ENCODE results near the gene TAPBPL.
"Not testable (repeated sequence)": the region's sequence is repeated elsewhere in the genome, so short reads cannot be mapped to it uniquely, and the experiment has no call there.

The TAPBPL gene

DNA sequence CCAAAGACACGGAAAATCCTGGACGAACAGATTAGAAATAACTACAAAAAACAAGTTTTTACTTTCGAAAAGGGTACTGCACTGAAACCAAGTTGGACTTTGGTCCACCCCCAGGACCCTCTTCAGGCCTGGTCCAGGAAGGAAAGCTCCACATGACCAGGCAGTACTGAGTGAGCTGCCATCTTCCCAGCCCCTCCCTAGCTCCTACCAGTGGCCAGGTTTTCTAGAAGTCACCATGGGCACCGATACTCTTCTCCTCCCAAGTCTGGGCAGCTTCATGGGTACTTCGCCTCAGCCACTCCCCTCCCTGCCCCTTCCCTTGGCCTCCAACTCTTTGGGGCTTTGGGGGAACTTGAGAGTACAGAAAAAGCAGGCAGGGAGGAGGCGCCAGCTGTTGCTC lies 12.0 kb downstream of the TAPBPL start:
- no peak for DNase-seq (ENCODE audit: low spot score)

DNA sequence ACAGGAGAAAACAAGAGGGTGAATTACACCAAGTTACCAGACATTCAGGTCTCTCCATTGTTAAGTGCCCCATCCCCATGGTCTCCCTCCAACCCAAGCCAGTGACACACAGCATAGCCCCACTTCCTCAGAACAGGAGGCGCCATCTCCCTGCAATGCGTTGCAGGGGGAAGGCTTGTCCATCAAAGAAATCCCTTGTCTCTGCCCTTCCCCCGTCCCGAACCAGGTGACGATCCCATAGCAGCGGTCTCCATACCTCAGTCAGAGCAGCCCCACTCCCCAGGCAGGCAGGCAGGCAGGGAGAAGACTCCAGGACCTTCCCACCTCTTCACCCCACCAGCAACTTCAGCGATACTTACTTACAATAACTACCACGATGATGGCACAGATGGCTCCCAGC lies 12.7 kb downstream of the TAPBPL start:
- DNase-seq (ENCODE audit: low spot score): no peak

DNA sequence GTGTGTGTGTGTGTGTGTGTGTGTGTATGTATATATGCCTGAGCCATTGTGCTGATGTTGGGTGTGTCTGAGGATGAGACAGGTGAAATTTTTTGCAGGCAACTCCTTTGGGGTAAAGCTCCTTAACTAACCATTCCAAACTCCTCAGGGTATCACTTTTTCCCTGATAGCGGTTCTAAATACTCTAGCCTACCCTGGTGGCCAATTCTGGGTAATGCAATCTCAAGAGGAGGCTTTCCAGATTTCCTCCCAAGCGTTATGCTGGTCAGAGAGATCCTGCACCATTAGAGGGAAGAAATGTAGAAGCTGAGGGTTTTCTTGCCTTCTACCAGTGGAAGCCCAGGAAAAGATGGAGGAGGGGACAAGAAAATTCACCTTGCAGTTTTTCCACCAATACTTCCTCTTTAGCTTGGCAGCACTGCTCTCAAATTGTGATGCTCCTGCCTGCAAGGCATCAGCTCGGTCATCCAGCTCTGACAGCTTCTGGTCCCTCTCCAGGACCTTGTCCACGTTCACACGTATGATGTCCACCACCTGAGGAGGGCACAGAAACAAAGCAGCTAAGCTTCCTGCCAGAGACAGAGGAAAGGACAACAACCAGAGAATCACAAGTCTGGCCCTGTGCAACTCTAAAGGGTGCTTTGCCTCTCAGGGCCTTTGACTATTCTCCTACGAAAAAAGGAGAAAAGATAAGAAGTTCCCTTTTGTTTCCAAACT lies 13.8 kb downstream of the TAPBPL start:
- peak; percentile 74 for DNase-seq (ENCODE audit: low spot score)

DNA sequence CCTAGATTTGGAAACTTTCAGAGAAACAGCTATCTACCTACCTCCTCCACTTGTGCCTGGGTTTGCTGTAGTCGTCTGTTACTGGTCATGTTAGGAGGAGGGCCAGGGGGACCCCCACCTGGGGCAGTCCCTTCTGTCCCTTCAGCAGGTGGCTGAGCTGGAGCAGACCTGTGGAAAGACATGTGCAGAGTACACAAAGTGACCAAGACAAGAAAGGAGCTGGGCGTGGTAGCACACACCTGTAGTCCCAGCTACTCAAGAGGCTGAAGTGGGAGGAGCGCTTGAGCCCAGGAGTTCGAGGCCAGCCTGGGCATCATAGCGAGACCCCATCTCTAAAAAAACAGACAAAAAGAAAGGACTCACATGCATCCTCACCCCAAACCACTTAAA lies 14.3 kb downstream of the TAPBPL start:
- DNase-seq (ENCODE audit: low spot score): no peak

DNA sequence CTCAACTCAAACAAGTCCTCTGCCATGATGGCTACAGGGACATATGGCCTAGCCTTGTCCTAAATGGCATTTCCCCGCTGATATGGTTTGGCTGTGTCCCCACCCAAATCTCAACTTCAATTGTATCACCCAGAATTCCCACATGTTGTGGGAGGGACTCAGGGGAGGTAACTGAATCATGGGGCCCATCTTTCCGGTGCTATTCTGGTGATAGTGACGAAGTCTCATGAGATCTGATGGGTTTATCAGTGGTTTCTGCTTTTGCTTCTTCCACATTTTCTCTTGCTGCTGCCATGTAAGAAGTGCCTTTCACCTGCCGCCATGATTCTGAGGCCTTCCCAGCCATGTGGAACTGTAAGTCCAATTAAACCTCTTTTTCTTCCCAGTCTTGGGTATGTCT lies 14.9 kb downstream of the TAPBPL start:
- DNase-seq (ENCODE audit: low spot score): not testable (repeated sequence)

DNA sequence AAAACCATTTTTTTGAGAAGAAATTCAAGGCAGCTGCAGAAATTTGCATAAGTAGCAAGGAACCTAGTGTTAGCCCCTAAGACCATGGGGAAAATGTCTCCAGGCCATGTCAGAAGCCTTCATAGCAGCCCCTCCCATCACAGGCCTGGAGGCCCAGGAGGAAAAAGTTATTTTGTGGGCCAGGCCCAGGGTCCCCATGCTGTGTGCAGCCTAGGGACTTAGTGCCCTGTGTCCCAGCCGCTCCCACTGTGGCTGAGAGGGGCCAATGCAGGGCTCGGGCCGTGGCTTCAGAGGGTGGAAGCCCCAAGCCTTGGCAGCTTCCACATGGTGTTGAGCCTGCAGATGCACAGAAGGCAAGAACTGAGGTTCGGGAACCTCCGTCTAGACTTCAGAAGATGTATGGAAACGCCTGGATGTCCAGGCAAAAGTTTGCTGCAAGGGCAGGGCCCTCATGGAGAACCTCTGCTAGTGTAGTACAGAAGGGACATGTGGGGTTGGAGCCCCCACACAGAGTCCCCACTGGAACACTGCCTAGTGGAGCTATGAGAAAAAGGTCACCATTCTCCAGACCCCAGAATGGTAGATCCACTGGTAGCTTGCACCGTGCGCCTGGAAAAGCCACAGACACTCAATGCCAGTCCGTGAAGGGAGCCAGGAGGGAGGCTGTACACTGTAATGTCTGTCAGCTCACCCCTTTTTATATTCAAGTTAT lies 15.9 kb downstream of the TAPBPL start:
- DNase-seq (ENCODE audit: low spot score): not testable (repeated sequence)

DNA sequence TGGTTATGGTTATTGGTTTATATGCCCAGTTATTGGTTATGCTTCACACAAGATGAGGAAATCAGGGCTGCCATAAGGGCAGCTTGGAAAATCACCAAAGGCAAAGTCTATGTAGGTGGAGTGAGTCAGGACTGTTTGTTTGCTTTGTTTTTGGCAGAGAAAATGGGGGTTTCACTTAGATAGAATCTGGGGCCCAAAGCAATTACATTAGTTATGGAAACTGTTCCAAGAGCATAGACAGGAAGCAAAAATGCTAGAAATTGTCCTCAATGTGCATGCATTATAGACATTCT lies 16.4 kb downstream of the TAPBPL start:
- DNase-seq (ENCODE audit: low spot score): no peak

- DNase-seq (ENCODE audit: low spot score): no peak
Measured at GRCh38 chr12:6469092-6469491, 17.2 kb downstream of the TAPBPL start.

- DNase-seq (ENCODE audit: low spot score): no peak
Measured at GRCh38 chr12:6469609-6470374, 17.9 kb downstream of the TAPBPL start.

DNA sequence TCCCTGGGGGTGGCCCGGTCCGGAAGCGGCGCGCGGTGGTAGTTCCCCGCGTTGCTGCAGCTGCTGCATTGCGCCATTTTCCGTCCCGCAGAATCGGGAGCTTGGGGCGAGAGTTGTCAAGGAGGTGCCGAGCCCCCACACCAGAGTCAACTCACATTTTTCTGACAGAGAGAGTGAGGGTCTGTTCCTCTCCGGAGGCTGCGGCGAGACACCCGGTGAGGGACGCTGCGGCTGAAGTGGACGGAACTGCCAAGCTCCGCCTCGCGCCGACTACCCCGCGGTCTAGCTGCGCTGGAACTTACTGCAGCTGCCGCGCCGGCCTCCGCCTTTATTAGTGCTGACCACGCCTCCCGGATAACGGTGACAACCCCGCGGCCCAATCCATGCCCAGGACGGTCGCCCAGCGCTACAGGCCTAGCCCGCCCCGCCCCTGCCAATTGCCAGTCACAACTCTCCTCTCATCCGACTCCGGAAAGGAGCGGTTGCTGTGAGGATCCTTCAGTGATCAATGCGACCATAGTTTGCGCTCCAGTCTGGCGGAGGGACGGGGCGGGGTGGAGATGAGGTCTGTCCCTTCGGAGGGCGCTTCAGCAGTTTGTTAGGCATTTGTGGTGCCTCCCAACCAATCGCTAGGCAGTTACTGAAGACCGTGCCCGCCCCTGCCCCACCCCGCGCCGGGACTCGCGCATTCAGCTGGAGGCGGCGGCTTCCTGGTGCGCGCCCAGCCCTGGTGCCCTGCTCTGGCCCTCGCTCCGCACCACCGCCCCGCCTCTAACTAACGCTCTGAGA lies 18.7 kb downstream of the TAPBPL start, which contains the start of gene VAMP1:
Gene VAMP1, minus strand, starts transcription at position 303 of the 789 bp plus-strand sequence. Its CDS starts 146 bp downstream, at position 157.
- peak; percentile 98 for DNase-seq (ENCODE audit: low spot score)

DNA sequence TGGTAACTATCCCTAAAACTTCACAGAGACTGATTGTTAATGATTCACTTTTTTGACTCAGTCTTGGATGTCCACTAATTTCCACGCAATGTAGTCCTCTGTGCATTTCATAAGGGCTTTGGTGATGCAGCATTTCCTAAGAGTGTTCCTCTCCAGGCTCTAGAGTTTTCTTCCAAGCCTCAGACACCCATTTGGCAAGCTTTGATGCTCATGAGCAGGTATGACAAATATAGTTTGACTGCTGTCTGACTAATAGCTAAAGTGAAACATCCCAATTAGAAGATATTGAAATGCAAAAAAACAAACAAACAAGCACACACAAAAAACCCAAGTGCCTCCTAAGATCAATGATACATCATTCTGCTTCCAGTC lies 20.1 kb downstream of the TAPBPL start:
- peak; percentile 69 for DNase-seq (ENCODE audit: low spot score)

DNA sequence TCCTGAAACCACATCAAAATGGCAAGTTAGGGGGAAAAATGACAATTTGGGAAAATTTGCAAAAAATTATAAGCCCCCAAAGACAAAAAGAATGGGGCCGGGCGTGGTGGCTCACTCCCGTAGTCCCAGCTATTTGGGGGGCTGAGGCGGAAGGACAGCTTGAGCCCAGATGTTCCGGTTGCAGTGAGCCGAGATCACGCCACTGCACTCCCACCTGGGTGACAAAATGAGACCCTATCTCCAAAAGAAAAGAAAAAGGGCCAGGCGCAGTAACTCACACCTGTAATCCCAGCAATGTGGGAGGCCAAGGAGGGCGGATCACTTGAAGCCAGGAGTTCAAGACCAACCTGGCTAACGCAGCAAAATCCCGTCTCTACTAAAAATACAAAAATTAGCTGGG lies 20.6 kb downstream of the TAPBPL start:
- no peak for DNase-seq (ENCODE audit: low spot score)

GRCh38 chr12:6475233-6475975 lies 23.6 kb downstream of the TAPBPL start:
- not testable (repeated sequence) for DNase-seq (ENCODE audit: low spot score)

DNA sequence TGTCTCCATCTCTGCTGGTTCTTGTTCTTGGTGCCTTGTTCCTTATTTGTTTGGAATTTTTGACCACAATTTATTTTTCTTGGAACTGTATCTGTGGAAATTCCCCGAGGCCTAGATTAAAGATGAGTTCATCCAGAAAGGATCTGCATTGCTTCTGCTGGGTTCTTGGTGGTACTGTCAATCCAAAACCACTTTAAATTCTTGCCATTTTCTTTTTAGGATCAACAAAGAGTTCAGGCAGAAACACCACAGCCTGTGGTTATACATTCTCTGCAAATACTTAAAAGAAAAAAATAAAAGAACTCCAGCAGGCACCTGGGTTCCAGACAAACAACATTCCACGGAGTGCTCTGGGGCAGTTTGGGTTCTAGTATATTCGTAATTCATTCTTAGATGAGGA lies 24.6 kb downstream of the TAPBPL start:
- DNase-seq (ENCODE audit: low spot score): peak; percentile 75

DNA sequence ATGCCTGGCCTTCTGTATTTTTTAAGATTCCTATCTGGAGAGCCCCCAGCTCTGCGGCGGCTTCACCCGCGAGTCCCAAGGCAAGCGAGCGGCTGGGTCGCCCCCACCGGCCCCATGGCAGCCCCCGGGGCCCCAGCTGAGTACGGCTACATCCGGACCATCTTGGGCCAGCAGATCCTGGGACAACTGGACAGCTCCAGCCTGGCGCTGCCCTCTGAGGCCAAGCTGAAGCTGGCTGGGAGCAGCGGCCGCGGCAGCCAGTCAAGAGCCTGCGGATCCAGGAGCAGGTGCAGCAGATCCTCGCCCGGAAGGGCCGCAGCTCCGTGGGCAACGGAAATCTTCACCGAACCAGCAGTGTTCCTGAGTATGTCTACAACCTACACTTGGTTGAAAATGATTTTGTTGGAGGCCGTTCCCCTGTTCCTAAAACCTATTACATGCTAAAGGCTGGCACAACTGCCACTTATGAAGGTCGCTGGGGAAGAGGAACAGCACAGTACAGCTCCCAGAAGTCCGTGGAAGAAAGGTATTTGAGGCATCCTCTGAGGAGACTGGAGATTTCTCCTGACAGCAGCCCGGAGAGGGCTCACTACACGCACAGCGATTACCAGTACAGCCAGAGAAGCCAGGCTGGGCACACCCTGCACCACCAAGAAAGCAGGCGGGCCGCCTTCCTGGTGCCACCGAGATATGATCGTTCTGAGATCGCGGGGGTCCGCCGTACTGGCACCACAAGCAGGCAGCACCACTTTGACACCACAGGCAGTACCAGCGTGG lies 25.9 kb downstream of the TAPBPL start:
- not testable (repeated sequence) for DNase-seq (ENCODE audit: low spot score)

- peak; percentile 88 for DNase-seq (ENCODE audit: low spot score)
Measured at GRCh38 chr12:6478416-6478815, 26.6 kb downstream of the TAPBPL start.

DNA sequence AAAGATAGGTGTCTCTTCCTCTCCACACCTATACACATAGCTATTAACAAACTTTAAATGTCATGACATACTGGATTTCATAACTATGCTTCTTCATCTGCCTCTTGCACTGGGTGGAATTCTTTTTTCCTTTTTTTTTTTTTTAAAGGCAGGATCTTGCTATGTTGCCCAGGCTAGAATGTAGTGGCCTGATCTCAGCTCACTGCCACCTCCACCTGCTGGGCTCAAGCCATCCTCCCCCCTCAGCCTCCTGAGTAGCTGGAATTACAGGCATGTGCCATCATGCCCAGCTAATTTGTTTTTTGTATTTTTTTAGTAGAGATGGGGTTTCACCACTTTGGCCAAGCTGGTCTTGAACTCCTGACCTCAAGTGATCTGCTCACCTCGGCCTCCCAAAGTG lies 36.4 kb downstream of the TAPBPL start:
- no peak for DNase-seq (ENCODE audit: low spot score)

GRCh38 chr12:6489449-6489848 lies 37.6 kb downstream of the TAPBPL start:
- no peak for DNase-seq (ENCODE audit: low spot score)

DNA sequence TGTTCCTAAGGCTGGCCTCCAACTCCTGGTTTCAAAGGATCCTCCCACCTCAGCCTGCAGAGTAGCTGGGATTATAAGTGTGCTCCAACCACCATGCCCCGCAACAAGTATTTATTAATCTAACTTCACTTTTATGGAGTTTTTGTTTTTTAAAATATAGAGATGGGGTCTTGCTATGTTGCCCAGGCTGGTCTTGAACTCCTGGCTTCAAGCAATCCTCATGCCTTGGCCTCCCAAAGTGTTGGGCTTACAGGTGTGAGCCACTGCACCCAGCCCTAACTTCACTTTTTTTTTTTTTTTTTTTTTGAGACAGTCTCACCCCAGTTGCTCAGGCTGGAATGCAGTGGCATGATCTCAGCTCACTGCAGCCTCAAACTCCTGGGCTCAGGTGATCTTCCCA lies 38.8 kb downstream of the TAPBPL start:
- DNase-seq (ENCODE audit: low spot score): not testable (repeated sequence)

GRCh38 chr12:6492838-6493496 lies 41.1 kb downstream of the TAPBPL start, which contains the start of gene MRPL51:
Gene MRPL51, minus strand, starts transcription at chr12:6493262. Its CDS starts 126 bp downstream, at chr12:6493136.
- peak; percentile 97 for DNase-seq (ENCODE audit: low spot score)
